ENCODE results near the gene DCAF4. TPM values are rescaled to one million over a fixed set of nuclear protein-coding genes. Genes with fewer than 3 reads are reported as not detected.

The DCAF4 gene
- total RNA-seq, 4 donors from 2014 or later: 29.0 to 45.0 (median 36.7) TPM

- H3K27me3 ChIP-seq: no peaks in the 10 kb centered on the region
- no peaks in the 10 kb centered on the region for H3K9me3 ChIP-seq
- intact Hi-C loops (cut with DNase I): no loop called here
- H3K4me3 ChIP-seq (replicated peaks in 1 of 3): peak overlapping the region in 1 of 3 donors; percentile 63
- 29 to 47% methylated on average over 22 of the region's 22 CpGs for WGBS, 2 donors
- H3K36me3 ChIP-seq: no peaks in the 10 kb centered on the region
- H3K27ac ChIP-seq: peak overlapping the region; percentile 92 to 95 (median 93)
- H3K4me1 ChIP-seq: peaks cover 18 to 22% of the 10 kb centered on the region in 2 donors
- DNase-seq: peak; percentile 93
- peak in 1 of 2 donors; percentile 53 for TF ChIP-seq POLR2A (IDR thresholded peaks at IDR 0.05)
- no peak for TF ChIP-seq CTCF (IDR thresholded peaks at IDR 0.05)
Observed at GRCh38 chr14:72925171-72925759, 999 bp upstream of the DCAF4 start.

- Histone ChIP-seq H3K27ac (peak overlapping the region; percentile 92 to 95 (median 93)), H3K4me1 (peaks cover 18 to 22% of the 10 kb centered on the region in 2 donors), H3K9me3 (no peaks in the 10 kb centered on the region), H3K27me3 (no peaks in the 10 kb centered on the region), H3K4me3 (replicated peaks in 1 of 3) (peak overlapping the region in 2 of 3 donors; percentile 3 to 63), H3K36me3 (no peaks in the 10 kb centered on the region)
- intact Hi-C loops (cut with DNase I): no loop called here
- WGBS, 2 donors: 8 to 16% methylated on average over 4 to 21 of the region's 33 CpGs
- DNase-seq: no peak
- TF ChIP-seq POLR2A (IDR thresholded peaks at IDR 0.05) (peak in 1 of 2 donors; percentile 19), CTCF (IDR thresholded peaks at IDR 0.05) (no peak)
Observed at GRCh38 chr14:72925815-72926291, 411 bp upstream of the DCAF4 start.

- intact Hi-C loops (cut with DNase I): no loop called here
- no peak overlapping the region for H3K4me3 ChIP-seq (replicated peaks in 1 of 3)
- DNase-seq: no peak
Observed at GRCh38 chr14:72928872-72929271, 2.6 kb downstream of the DCAF4 start.

GRCh38 chr14:72929316-72930080, 3.2 kb downstream of the DCAF4 start:
- Histone ChIP-seq H3K4me3 (replicated peaks in 1 of 3) (no peak overlapping the region), H3K9me3 (no peaks in the 10 kb centered on the region), H3K27ac (peak overlapping the region in 1 of 3 donors; percentile 17), H3K4me1 (peaks cover 10 to 17% of the 10 kb centered on the region in 2 donors), H3K27me3 (no peaks in the 10 kb centered on the region), H3K36me3 (no peaks in the 10 kb centered on the region)
- WGBS, 2 donors: 87 to 92% methylated on average over 43 of the region's 43 CpGs
- no peak for DNase-seq
- intact Hi-C loops (cut with DNase I): no loop called here
- no peak for TF ChIP-seq POLR2A (IDR thresholded peaks at IDR 0.05)
- TF ChIP-seq CTCF (IDR thresholded peaks at IDR 0.05): no peak

More at GRCh38 chr14:72928872-72929271, 2.6 kb downstream of the DCAF4 start:
- Histone ChIP-seq H3K27me3 (no peaks in the 10 kb centered on the region), H3K27ac (peak overlapping the region in 1 of 3 donors; percentile 17), H3K4me1 (peaks cover 17 to 22% of the 10 kb centered on the region in 2 donors), H3K9me3 (no peaks in the 10 kb centered on the region), H3K36me3 (no peaks in the 10 kb centered on the region)
- no peak for TF ChIP-seq CTCF (IDR thresholded peaks at IDR 0.05)
- no peak for TF ChIP-seq POLR2A (IDR thresholded peaks at IDR 0.05)
- WGBS, 2 donors: 86 to 96% methylated on average over 3 of the region's 21 CpGs

GRCh38 chr14:72932893-72933292, 6.6 kb downstream of the DCAF4 start:
- Histone ChIP-seq H3K27ac (no peak overlapping the region), H3K27me3 (no peaks in the 10 kb centered on the region), H3K36me3 (peaks cover under 1 to 1% of the 10 kb centered on the region in 2 donors), H3K4me1 (peaks cover 0 to under 1% of the 10 kb centered on the region in 2 donors), H3K9me3 (no peaks in the 10 kb centered on the region), H3K4me3 (replicated peaks in 1 of 3) (no peak overlapping the region)
- no peak for DNase-seq
- 86 to 91% methylated on average over 7 of the region's 7 CpGs for WGBS, 2 donors
- TF ChIP-seq POLR2A (IDR thresholded peaks at IDR 0.05) (no peak), CTCF (IDR thresholded peaks at IDR 0.05) (no peak)
- intact Hi-C loops (cut with DNase I): no loop called here

Measured in thyroid gland (tissue), 4 donors.